Measurements from ENCODE around the gene HHATL. TPM values are rescaled to one million over a fixed set of nuclear protein-coding genes. Genes with fewer than 3 reads are reported as not detected.

HHATL gene
- polyA plus RNA-seq, 4 donors, result 0.13 to 5.4 (median 1.2) TPM

DNA sequence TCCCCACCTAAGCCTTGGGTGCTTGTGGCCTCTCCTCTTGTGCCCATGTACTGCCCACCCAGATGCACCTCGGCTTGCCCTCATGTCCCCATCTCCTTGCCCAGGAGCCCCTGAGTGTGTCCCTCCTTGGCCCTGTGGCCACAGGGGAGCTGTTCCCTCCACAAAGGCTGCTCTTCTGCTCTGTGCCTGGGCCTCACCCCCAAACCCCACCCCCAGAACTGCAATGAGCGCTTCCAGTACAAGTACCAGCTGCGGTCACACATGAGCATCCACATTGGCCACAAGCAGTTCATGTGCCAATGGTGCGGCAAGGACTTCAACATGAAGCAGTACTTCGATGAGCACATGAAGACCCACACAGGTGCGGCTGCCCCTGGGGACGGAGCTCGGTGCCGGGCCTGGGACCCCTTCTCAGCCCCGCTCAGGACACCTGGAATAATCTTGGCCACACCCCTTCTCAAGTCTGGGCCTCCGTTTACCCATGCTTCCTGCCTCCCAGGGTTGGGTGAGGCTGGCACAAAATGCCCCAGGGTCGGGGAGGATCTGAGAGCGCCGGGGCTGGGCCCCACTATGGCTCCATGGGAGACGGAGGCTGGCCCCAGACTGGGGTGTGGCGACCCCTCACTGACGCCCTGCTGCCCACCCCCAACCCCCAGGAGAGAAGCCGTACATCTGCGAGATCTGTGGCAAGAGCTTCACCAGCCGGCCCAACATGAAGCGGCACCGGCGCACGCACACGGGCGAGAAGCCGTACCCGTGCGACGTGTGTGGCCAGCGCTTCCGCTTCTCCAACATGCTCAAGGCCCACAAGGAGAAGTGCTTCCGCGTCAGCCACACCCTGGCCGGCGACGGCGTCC, 38.8 kb downstream of the HHATL start:
- DNase-seq (no peak), FAIRE-seq (no peak)
- Histone ChIP-seq H3K36me3 (ENCODE audit: control insufficient read depth in 3 of 3, insufficient read depth in 2 of 3, low read depth in 1 of 3, low read length in 3 of 3) (peaks cover 0 to 26% (median 0%) of the 10 kb centered on the region in 3 donors), H3K27me3 (ENCODE audit: control insufficient read depth in 3 of 3, insufficient read depth in 3 of 3, low read length in 3 of 3) (peaks cover 0 to 2% (median 0%) of the 10 kb centered on the region in 3 donors), H3K27ac (ENCODE audit: low read depth in 1 of 3, low read length in 2 of 3) (no peak overlapping the region), H3K9me3 (ENCODE audit: control insufficient read depth in 2 of 2, insufficient read depth in 1 of 2, low read depth in 1 of 2, low read length in 1 of 2) (no peaks in the 10 kb centered on the region), H3K4me3 (ENCODE audit: low read depth in 1 of 3, low read length in 3 of 3) (no peak overlapping the region), H3K4me1 (ENCODE audit: control insufficient read depth in 3 of 3, insufficient read depth in 2 of 3, low read depth in 1 of 3, low read length in 2 of 3) (no peaks in the 10 kb centered on the region)
- 85% methylated on average over 38 of the region's 38 CpGs for WGBS, 3 donors

DNA sequence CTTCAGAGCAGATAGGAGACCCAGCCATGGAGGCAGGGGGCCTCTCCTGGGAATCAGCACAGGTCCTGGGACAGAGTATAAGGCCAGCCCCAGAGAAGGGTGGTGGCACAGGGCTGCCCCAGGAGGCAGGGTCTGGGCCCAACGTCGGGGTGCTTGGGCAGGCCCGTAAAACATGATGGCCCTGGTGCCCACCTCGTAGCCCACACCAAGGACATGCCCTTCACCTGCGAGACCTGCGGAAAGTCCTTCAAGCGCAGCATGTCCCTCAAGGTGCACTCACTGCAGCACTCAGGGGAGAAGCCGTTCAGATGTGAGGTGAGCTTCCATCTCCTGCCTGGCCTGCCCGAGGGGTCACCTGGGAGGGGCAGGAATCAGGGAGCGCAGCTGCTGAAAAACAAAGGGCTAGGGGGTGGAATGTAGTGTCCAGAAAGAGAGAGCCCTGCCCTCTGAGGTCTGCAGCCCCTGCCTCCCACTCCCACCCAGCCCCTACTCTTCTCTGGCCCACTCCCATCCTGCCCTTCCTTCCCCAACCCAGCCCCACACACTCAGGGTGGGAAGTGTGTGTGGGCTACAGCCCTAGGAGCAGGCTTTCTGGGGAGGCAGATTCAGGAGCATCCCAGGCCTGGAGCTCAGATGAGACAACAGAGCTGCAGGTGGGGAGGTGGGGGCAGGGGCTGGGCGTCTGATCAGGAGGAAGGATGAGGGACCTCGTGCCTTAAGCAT, 39.6 kb downstream of the HHATL start:
- Histone ChIP-seq H3K9me3 (ENCODE audit: control insufficient read depth in 2 of 2, insufficient read depth in 1 of 2, low read depth in 1 of 2, low read length in 1 of 2) (no peaks in the 10 kb centered on the region), H3K36me3 (ENCODE audit: control insufficient read depth in 3 of 3, insufficient read depth in 2 of 3, low read depth in 1 of 3, low read length in 3 of 3) (peaks cover 0 to 34% (median 0%) of the 10 kb centered on the region in 3 donors), H3K4me3 (ENCODE audit: low read depth in 1 of 3, low read length in 3 of 3) (no peak overlapping the region), H3K4me1 (ENCODE audit: control insufficient read depth in 3 of 3, insufficient read depth in 2 of 3, low read depth in 1 of 3, low read length in 2 of 3) (no peaks in the 10 kb centered on the region), H3K27ac (ENCODE audit: low read depth in 1 of 3, low read length in 2 of 3) (no peak overlapping the region), H3K27me3 (ENCODE audit: control insufficient read depth in 3 of 3, insufficient read depth in 3 of 3, low read length in 3 of 3) (peaks cover 0 to 2% (median 0%) of the 10 kb centered on the region in 3 donors)
- no peak for FAIRE-seq
- 78 to 86% (median 84%) methylated on average over 12 of the region's 12 CpGs for WGBS, 3 donors
- DNase-seq, result no peak

DNA sequence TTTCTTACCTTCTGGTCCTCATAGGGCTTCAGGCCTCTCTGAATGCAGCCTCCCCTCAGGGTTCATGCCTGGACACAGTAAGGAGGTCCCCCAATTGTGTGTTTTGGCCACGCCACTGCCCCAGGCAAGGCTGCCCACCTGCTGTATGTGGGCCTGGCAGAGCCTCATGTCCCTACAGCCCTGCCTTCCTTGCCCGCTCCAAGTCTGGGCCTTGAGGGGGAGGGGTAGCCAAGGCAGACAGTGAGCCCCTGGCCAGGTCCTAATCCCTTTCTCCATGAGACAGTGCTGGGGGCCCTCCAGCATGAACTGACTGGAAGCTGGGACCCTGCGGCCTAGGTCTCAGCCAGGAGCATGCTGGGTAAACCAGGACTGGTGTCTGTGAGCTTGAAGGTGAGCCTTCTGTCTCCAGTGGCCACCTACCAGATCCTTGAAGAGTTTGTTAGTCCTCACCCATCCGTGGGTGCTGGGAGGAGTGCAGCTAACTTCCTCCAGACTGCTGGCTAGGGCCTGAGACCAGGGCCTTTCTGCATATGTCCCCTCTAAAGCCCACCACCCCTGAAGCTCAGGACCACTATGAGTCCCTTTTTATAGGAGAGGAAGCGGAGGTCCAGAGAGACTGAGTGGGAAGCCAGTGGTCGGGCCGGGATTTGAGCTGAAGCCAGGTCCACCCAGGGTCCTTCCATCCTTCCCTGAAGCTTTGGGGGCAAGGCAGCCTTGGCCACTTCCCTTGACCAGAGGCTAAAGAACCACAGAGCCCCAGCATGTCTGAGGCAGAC, 40.4 kb downstream of the HHATL start:
- Histone ChIP-seq H3K4me1 (ENCODE audit: control insufficient read depth in 3 of 3, insufficient read depth in 2 of 3, low read depth in 1 of 3, low read length in 2 of 3) (no peaks in the 10 kb centered on the region), H3K9me3 (ENCODE audit: control insufficient read depth in 2 of 2, insufficient read depth in 1 of 2, low read depth in 1 of 2, low read length in 1 of 2) (no peaks in the 10 kb centered on the region), H3K36me3 (ENCODE audit: control insufficient read depth in 3 of 3, insufficient read depth in 2 of 3, low read depth in 1 of 3, low read length in 3 of 3) (peaks cover 0 to 34% (median 0%) of the 10 kb centered on the region in 3 donors), H3K4me3 (ENCODE audit: low read depth in 1 of 3, low read length in 3 of 3) (no peak overlapping the region), H3K27me3 (ENCODE audit: control insufficient read depth in 3 of 3, insufficient read depth in 3 of 3, low read length in 3 of 3) (peaks cover 0 to 2% (median 0%) of the 10 kb centered on the region in 3 donors), H3K27ac (ENCODE audit: low read depth in 1 of 3, low read length in 2 of 3) (no peak overlapping the region)
- DNase-seq (no peak), FAIRE-seq (no peak)
- WGBS, 3 donors, result 86 to 88% (median 87%) methylated on average over 7 of the region's 7 CpGs

DNA sequence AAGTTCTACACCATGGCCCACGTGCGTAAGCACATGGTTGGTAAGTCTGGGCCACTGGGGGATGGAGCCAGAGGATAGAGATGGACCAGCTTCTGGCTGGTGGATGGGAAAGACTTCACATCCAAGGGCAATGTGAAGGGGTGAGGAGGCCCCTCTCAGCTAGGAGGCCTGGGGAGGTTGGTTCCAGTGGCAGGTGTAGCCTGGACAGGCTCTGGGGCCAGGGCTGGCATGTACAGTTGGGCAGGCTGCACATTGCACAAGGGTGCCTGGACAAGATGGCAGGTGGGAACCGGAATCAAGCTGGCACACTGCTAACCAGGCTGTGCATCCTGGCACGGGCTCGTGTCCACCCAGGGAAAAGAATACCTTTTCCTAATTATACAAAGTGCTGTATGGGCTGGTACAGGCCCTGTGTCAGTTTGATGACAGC, 41.0 kb downstream of the HHATL start:
- no peaks in the 10 kb centered on the region for H3K4me1 ChIP-seq (ENCODE audit: control insufficient read depth in 3 of 3, insufficient read depth in 2 of 3, low read depth in 1 of 3, low read length in 2 of 3)
- DNase-seq (no peak), FAIRE-seq (no peak)
- no peak overlapping the region for H3K4me3 ChIP-seq (ENCODE audit: low read depth in 1 of 3, low read length in 3 of 3)
- WGBS, 3 donors, result 91 to 94% (median 92%) methylated on average over 5 of the region's 5 CpGs
- H3K9me3 ChIP-seq (ENCODE audit: control insufficient read depth in 2 of 2, insufficient read depth in 1 of 2, low read depth in 1 of 2, low read length in 1 of 2), result no peaks in the 10 kb centered on the region
- H3K27ac ChIP-seq (ENCODE audit: low read depth in 1 of 3, low read length in 2 of 3), result no peak overlapping the region
- H3K36me3 ChIP-seq (ENCODE audit: control insufficient read depth in 3 of 3, insufficient read depth in 2 of 3, low read depth in 1 of 3, low read length in 3 of 3), result peaks cover 0 to 35% (median 0%) of the 10 kb centered on the region in 3 donors
- no peaks in the 10 kb centered on the region for H3K27me3 ChIP-seq (ENCODE audit: control insufficient read depth in 3 of 3, insufficient read depth in 3 of 3, low read length in 3 of 3)

DNA sequence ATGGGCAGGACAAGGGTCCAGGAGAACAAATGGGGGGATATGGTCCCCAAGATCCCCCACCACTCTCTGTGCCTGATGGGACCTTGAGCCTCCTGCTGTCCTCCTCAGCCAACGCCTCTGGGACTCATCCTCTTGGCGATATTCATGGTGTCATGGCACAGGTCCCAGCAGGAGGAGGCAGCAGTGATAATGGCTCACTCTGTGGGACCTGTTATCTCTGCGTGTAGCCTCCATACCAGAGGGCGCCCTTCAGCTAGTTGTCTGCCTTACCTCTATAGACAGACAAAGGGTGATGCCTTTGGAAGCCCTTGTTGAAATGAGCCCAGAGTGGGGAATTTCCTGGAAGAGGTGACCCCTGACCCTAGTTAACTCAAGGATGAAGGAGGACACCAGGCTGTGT, 41.7 kb downstream of the HHATL start:
- 73 to 76% (median 74%) methylated on average over 4 of the region's 4 CpGs for WGBS, 3 donors
- Histone ChIP-seq H3K4me1 (ENCODE audit: control insufficient read depth in 3 of 3, insufficient read depth in 2 of 3, low read depth in 1 of 3, low read length in 2 of 3) (no peaks in the 10 kb centered on the region), H3K36me3 (ENCODE audit: control insufficient read depth in 3 of 3, insufficient read depth in 2 of 3, low read depth in 1 of 3, low read length in 3 of 3) (peaks cover 0 to 39% (median 0%) of the 10 kb centered on the region in 3 donors), H3K27ac (ENCODE audit: low read depth in 1 of 3, low read length in 2 of 3) (no peak overlapping the region), H3K4me3 (ENCODE audit: low read depth in 1 of 3, low read length in 3 of 3) (no peak overlapping the region), H3K9me3 (ENCODE audit: control insufficient read depth in 2 of 2, insufficient read depth in 1 of 2, low read depth in 1 of 2, low read length in 1 of 2) (no peaks in the 10 kb centered on the region), H3K27me3 (ENCODE audit: control insufficient read depth in 3 of 3, insufficient read depth in 3 of 3, low read length in 3 of 3) (no peaks in the 10 kb centered on the region)
- DNase-seq (no peak), FAIRE-seq (no peak)

DNA sequence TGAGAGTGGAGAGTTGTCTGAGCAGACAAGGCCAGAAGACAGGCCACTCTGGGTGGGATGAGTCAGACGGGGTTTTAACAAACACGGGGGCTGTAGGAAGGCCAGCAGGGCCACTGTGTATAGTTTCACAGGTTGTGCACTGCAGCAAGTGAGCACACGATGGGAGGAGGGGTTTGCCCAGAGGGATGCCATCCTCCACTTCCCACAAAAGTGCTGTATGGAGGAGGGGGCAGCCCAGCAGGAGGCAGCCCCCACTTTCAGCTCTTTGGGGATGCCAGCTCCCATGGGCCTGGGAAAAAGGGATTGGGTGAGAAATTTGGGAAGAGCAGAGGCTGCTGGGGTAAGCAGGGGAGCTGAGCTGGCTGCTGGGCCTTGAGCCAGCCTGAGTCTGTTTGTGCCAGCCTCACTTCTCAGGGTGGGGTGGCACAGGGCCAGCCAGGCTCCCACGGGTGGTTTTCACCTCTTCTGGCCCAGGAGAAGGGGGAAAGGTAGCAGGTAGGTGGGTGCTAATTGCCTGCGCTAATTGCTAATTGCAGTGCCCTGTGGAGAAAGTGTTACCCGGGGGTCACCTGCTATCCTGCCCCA, 42.4 kb downstream of the HHATL start:
- no peak for FAIRE-seq
- Histone ChIP-seq H3K36me3 (ENCODE audit: control insufficient read depth in 3 of 3, insufficient read depth in 2 of 3, low read depth in 1 of 3, low read length in 3 of 3) (peaks cover 0 to 39% (median 0%) of the 10 kb centered on the region in 3 donors), H3K9me3 (ENCODE audit: control insufficient read depth in 2 of 2, insufficient read depth in 1 of 2, low read depth in 1 of 2, low read length in 1 of 2) (no peaks in the 10 kb centered on the region), H3K4me1 (ENCODE audit: control insufficient read depth in 3 of 3, insufficient read depth in 2 of 3, low read depth in 1 of 3, low read length in 2 of 3) (peaks cover 0 to 4% (median 0%) of the 10 kb centered on the region in 3 donors), H3K27me3 (ENCODE audit: control insufficient read depth in 3 of 3, insufficient read depth in 3 of 3, low read length in 3 of 3) (no peaks in the 10 kb centered on the region), H3K4me3 (ENCODE audit: low read depth in 1 of 3, low read length in 3 of 3) (no peak overlapping the region), H3K27ac (ENCODE audit: low read depth in 1 of 3, low read length in 2 of 3) (no peak overlapping the region)
- no peak for DNase-seq
- 48 to 57% (median 54%) methylated on average over 6 of the region's 6 CpGs for WGBS, 3 donors

DNA sequence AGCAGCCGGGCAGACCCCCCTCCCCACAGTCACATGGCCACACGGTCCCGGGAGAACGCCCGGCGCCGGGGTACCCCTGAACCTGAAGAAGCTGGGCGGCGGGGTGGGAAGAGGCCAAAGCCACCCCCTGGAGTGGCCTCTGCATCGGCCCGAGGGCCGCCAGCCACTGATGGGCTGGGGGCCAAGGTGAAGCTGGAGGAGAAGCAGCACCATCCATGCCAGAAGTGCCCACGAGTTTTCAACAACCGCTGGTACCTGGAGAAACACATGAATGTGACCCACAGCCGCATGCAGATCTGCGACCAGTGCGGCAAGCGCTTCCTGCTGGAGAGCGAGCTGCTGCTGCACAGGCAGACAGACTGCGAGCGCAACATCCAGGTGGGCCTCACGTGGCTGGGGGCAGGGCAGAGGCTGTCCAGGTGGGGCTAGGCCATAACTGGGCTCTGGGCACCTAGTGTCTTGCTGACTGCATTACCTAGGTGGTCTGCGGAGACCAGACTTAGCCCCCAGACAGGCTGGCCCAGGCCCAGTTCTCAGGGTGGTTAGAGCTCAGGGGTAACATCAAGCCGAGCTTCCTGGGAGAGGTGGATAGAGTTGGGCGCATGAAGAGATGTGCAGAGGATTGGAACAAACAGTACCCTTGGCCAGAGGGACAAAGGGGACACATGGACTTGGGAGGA, 43.0 kb downstream of the HHATL start:
- H3K27ac ChIP-seq (ENCODE audit: low read depth in 1 of 3, low read length in 2 of 3), result no peak overlapping the region
- peaks cover 0 to 39% (median 0%) of the 10 kb centered on the region in 3 donors for H3K36me3 ChIP-seq (ENCODE audit: control insufficient read depth in 3 of 3, insufficient read depth in 2 of 3, low read depth in 1 of 3, low read length in 3 of 3)
- no peak for DNase-seq
- no peaks in the 10 kb centered on the region for H3K27me3 ChIP-seq (ENCODE audit: control insufficient read depth in 3 of 3, insufficient read depth in 3 of 3, low read length in 3 of 3)
- H3K9me3 ChIP-seq (ENCODE audit: control insufficient read depth in 2 of 2, insufficient read depth in 1 of 2, low read depth in 1 of 2, low read length in 1 of 2), result no peaks in the 10 kb centered on the region
- 84 to 90% (median 87%) methylated on average over 19 to 25 of the region's 25 CpGs for WGBS, 3 donors
- no peak overlapping the region for H3K4me3 ChIP-seq (ENCODE audit: low read depth in 1 of 3, low read length in 3 of 3)
- no peak for FAIRE-seq
- peaks cover 0 to 9% (median 0%) of the 10 kb centered on the region in 3 donors for H3K4me1 ChIP-seq (ENCODE audit: control insufficient read depth in 3 of 3, insufficient read depth in 2 of 3, low read depth in 1 of 3, low read length in 2 of 3)

Measured in small intestine (tissue), 7 donors.